GM12878 (cell line): ENCODE results near the gene KCND2. TPM values are rescaled to one million over a fixed set of nuclear protein-coding genes. Genes with fewer than 3 reads are reported as not detected.

Source experiments
- ATAC-seq: fragments of 200-7000 bp; cut with Tn5 transposase; 3 replicates; pipeline ENCODE4 v1.9.1; 2020; ENCODE audit warnings: mild to moderate bottlenecking, moderate library complexity
- BruUV-seq: library from RNA; stranded (reverse); fragments of 400-500 nt; replicated peaks from 2 replicates; lab custom pipeline; 2021; lab: Mats Ljungman, UMichigan
- CTCF ChIA-PET: fragments of 300-600 bp; sonication (Branson Sonifier 250); formaldehyde crosslinking; extraction: SDS; loops from one replicate; lab custom pipeline; 2021; ENCODE audit warnings: inconsistent platforms; lab: Yijun Ruan, JAX
- POLR2A ChIA-PET: fragments of 350-600 bp; formaldehyde crosslinking; extraction: SDS; loops from one replicate; lab custom pipeline; 2021; ENCODE audit warnings: inconsistent platforms; lab: Charles Lee
- RAD21 ChIA-PET: fragments of 300-600 bp; sonication (Branson Sonifier 250); formaldehyde crosslinking; loops from one replicate; lab custom pipeline; 2023; ENCODE audit warnings: antibody characterized with exemption; ENCODE audit not compliant: unreplicated experiment; lab: Charles Lee
- SMC1A ChIA-PET: fragments of 300-600 bp; sonication (Branson Sonifier 250); formaldehyde crosslinking; loops from one replicate; lab custom pipeline; 2023; ENCODE audit not compliant: unreplicated experiment, uncharacterized antibody; lab: Charles Lee
- DNase-seq: peaks from one replicate; pipeline ENCODE4 v3.0.0-alpha.2; 2011; ENCODE audit warnings: low read depth, low spot score
- FAIRE-seq: peaks from 3 replicates; lab custom pipeline; 2011; peaks lifted over from hg19 to GRCh38; lab: Jason Lieb, UNC
- H2AFZ ChIP-seq: 2 replicates; pipeline ENCODE4 v1.6.0; 2011; ENCODE audit warnings: low read depth, low read length, control low read depth; ENCODE audit not compliant: control insufficient read depth
- H3K27ac ChIP-seq: 2 replicates; pipeline ENCODE4 v1.5.1; 2011; ENCODE audit warnings: control low read depth; ENCODE audit not compliant: control insufficient read depth, insufficient read depth
- H3K27me3 ChIP-seq, 2 experiments: replicated peaks in 1 of 2; 2 replicates each; pipeline versions ENCODE4 v1.6.0 to v1.6.1; 2011; ENCODE audit warnings: low read length in 1 of 2; ENCODE audit not compliant: control insufficient read depth in 2 of 2, insufficient read depth in 2 of 2
- H3K36me3 ChIP-seq, 2 experiments: 2 replicates each; pipeline ENCODE4 v1.5.1; 2011; ENCODE audit warnings: low read length in 1 of 2; ENCODE audit not compliant: control insufficient read depth in 2 of 2, insufficient read depth in 2 of 2
- H3K4me1 ChIP-seq: 2 replicates; pipeline ENCODE4 v1.6.1; 2011; ENCODE audit warnings: mild to moderate bottlenecking, low read length, moderate library complexity, mixed read lengths; ENCODE audit not compliant: control insufficient read depth, insufficient read depth
- H3K4me2 ChIP-seq: 2 replicates; pipeline ENCODE4 v1.6.0; 2011; ENCODE audit warnings: control low read depth; ENCODE audit not compliant: control insufficient read depth, insufficient read depth
- H3K4me3 ChIP-seq: fragments of 200-600 bp; sonication (generic); 2 replicates; pipeline ENCODE4 v1.5.1; 2016
- H3K79me2 ChIP-seq: 2 replicates; pipeline ENCODE4 v1.6.0; 2011; ENCODE audit warnings: low read length; ENCODE audit not compliant: control insufficient read depth, insufficient read depth
- H3K9ac ChIP-seq: 2 replicates; pipeline ENCODE4 v1.8.0; 2011; ENCODE audit warnings: low read length, control low read depth, mixed read lengths; ENCODE audit not compliant: control insufficient read depth, insufficient read depth
- H3K9me3 ChIP-seq: replicated peaks from 3 replicates; pipeline ENCODE4 v1.5.1; 2011; ENCODE audit warnings: mild to moderate bottlenecking, low read length; ENCODE audit not compliant: control insufficient read depth, insufficient read depth
- H4K20me1 ChIP-seq: 2 replicates; pipeline ENCODE4 v1.6.0; 2011; ENCODE audit not compliant: control insufficient read depth, insufficient read depth
- ATF7 ChIP-seq: fragments of 450-650 bp; IDR thresholded peaks from 2 replicates; pipeline ENCODE4 v1.6.1; 2016; ENCODE audit warnings: low read depth, mild to moderate bottlenecking
- MTA2 ChIP-seq: fragments of 450-650 bp; IDR thresholded peaks from 2 replicates; pipeline ENCODE4 v1.6.1; 2016; ENCODE audit warnings: low read depth, mild to moderate bottlenecking, moderate library complexity
- MYC ChIP-seq: IDR thresholded peaks from 2 replicates; pipeline ENCODE4 v1.6.1; 2011; ENCODE audit warnings: mild to moderate bottlenecking, low read length, moderate library complexity, inconsistent platforms; ENCODE audit not compliant: insufficient read depth, insufficient replicate concordance, insufficient read length, severe bottlenecking
- RAD21 ChIP-seq: IDR thresholded peaks from 2 replicates; pipeline ENCODE4 v1.6.1; 2011; ENCODE audit warnings: mild to moderate bottlenecking, low read depth, low read length, moderate library complexity; ENCODE audit not compliant: insufficient read depth
- WGBS: methylation state at CpG from one replicate; pipeline ENCODE4 v1.1.6; 2016; ENCODE audit warnings: low lambda C conversion rate; ENCODE audit not compliant: insufficient replicate concordance, insufficient coverage; ENCODE audit errors: missing lambda C conversion rate; 5-methylcytosine and 5-hydroxymethylcytosine counted together
- in situ Hi-C: fragments of 300-500 bp; cut with MboI; formaldehyde crosslinking; loops from 9 replicates; pipeline ENCODE4 v1.14.3; 2018; ENCODE audit warnings: mixed read lengths
- intact Hi-C: fragments of 100-400 bp; cut with micrococcal nuclease; formaldehyde crosslinking; loops from one replicate; pipeline ENCODE4 v1.14.2; 2022; ENCODE audit not compliant: unreplicated experiment
- polyA plus RNA-seq, 11 experiments: library from polyadenylated mRNA; depleted of rRNA in 4 of 11; unstranded in 6 of 11; stranded (reverse) in 5 of 11; fragments of >200 nt; fragmentation: Nextera tagmentation in 4 of 11; fragmentation: Illumina TruSeq in 1 of 11; extraction: Ambion mirVana in 4 of 11; extraction: Trizol in 1 of 11; gene quantifications; 1 replicate in 1 of 11; 2 replicates in 10 of 11; pipeline versions ENCODE4 v1.2.1 to v1.2.3, GENCODE V29; 2011 to 2016; ENCODE audit warnings: inconsistent platforms in 2 of 11, missing spikeins in 2 of 11, low read depth in 1 of 11
- total RNA-seq, 4 experiments: library from RNA; depleted of rRNA in 3 of 4; stranded (reverse); fragments of >200 nt in 3 of 4; fragmentation: Illumina TruSeq in 1 of 4; extraction: Trizol in 1 of 4; gene quantifications; 2 replicates each; pipeline versions ENCODE4 v1.2.1 to v1.2.3, GENCODE V29; 2013 to 2021
- TF ChIP-seq, protein P1 (sequence below), 3 experiments: IDR thresholded peaks in 2 of 3; conservative IDR thresholded peaks in 1 of 3; 2 replicates each; pipeline ENCODE4 v1.5.1; 2011; ENCODE audit warnings: low read depth in 3 of 3, low read length in 3 of 3, mild to moderate bottlenecking in 3 of 3, control low read depth in 2 of 3, moderate library complexity in 2 of 3, inconsistent platforms in 1 of 3, mixed read lengths in 1 of 3; ENCODE audit not compliant: control insufficient read depth in 2 of 3, insufficient read depth in 1 of 3; ENCODE audit errors: extremely low read depth in 1 of 3

Gene KCND2
- total and polyA plus RNA-seq, 10 of the 15 experiments (the other 5 are each of a cell fraction or from before 2014, with no cell fraction given) = 3.6 to 22.3 (median 6.3) TPM

DNA sequence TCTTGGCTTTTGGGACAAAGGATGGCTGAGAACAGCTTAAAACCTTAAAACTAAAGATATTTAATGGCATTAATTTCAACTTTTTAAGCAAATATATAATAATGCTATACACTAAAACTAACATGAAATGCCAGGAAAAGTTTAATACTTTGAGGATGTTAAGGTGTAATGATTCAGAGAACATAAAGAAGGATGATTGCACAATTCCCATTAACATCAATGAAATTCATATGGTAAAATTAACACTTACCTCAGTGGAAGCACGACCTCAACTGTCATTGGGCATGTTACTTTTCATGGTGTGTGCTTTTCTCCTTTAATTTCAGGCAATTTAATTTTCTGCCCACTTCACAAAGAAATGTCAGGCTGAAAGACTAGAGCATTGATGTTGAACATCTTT lies 171.7 kb downstream of the KCND2 start:
- Histone ChIP-seq H3K4me2 (no peak overlapping the region), H3K9ac (no peak overlapping the region), H4K20me1 (no peaks in the 10 kb centered on the region), H3K9me3 (peaks cover 5% of the 10 kb centered on the region), H3K79me2 (peaks cover 36% of the 10 kb centered on the region), H3K4me3 (no peak overlapping the region), H3K27ac (no peak overlapping the region), H3K36me3 (peaks cover 0 to 2% of the 10 kb centered on the region in 2 experiments; a peak in 2 of 4 replicates), H2AFZ (no peak overlapping the region), H3K27me3 (no peaks in the 10 kb centered on the region), H3K4me1 (peaks cover 23% of the 10 kb centered on the region)
- ATAC-seq (no peak), FAIRE-seq (no peak), DNase-seq (no peak)
- intact Hi-C loops = no loop called here
- TF ChIP-seq RAD21 (no peak), MTA2 (no peak), MYC (no peak), ATF7 (no peak)
- TF ChIP-seq, protein P1, sequence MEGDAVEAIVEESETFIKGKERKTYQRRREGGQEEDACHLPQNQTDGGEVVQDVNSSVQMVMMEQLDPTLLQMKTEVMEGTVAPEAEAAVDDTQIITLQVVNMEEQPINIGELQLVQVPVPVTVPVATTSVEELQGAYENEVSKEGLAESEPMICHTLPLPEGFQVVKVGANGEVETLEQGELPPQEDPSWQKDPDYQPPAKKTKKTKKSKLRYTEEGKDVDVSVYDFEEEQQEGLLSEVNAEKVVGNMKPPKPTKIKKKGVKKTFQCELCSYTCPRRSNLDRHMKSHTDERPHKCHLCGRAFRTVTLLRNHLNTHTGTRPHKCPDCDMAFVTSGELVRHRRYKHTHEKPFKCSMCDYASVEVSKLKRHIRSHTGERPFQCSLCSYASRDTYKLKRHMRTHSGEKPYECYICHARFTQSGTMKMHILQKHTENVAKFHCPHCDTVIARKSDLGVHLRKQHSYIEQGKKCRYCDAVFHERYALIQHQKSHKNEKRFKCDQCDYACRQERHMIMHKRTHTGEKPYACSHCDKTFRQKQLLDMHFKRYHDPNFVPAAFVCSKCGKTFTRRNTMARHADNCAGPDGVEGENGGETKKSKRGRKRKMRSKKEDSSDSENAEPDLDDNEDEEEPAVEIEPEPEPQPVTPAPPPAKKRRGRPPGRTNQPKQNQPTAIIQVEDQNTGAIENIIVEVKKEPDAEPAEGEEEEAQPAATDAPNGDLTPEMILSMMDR (IDR thresholded peaks at IDR 0.05 in 2 of 3, conservative IDR thresholded peaks at IDR 0.05 in 1 of 3; ENCODE audit: control insufficient read depth in 2 of 3, extremely low read depth in 1 of 3, insufficient read depth in 1 of 3, low read depth in 3 of 3, low read length in 3 of 3) = no peak
- in situ Hi-C loops = no loop called here
- POLR2A ChIA-PET = no interaction called here
- SMC1A ChIA-PET = interaction anchor here (0.5 to 1.3 kb wide), 3 partner anchors 9 to 338 kb away, joined by 3 to 6 read pairs (median 3); no protein-coding TSS in a partner anchor
- RAD21 ChIA-PET = no interaction called here
- no TSS peak for BruUV-seq
- 0% methylated on average over 1 of the region's 1 CpG for WGBS
- CTCF ChIA-PET = interaction anchor here (0.7 to 1.3 kb wide), 2 partner anchors 17 to 20 kb away, joined by 4 read pairs; no protein-coding TSS in a partner anchor
